GM12891 (cell line): Measurements from ENCODE around the gene RASSF1.

Experiments
- POLR2A ChIP-seq: IDR thresholded peaks from 2 replicates; pipeline ENCODE4 v1.6.1; 2011; ENCODE audit warnings: low read depth, low read length, control low read depth
- POLR2AphosphoS5 ChIP-seq: IDR thresholded peaks from 2 replicates; pipeline ENCODE4 v1.6.1; 2011; ENCODE audit warnings: low read depth, low read length, control low read depth
- SPI1 ChIP-seq: IDR thresholded peaks from 2 replicates; pipeline ENCODE4 v1.6.1; 2011; ENCODE audit warnings: low read depth, low read length, control low read depth
- TAF1 ChIP-seq: IDR thresholded peaks from 2 replicates; pipeline ENCODE4 v1.6.1; 2011; ENCODE audit warnings: low read depth, low read length, control low read depth

DNA sequence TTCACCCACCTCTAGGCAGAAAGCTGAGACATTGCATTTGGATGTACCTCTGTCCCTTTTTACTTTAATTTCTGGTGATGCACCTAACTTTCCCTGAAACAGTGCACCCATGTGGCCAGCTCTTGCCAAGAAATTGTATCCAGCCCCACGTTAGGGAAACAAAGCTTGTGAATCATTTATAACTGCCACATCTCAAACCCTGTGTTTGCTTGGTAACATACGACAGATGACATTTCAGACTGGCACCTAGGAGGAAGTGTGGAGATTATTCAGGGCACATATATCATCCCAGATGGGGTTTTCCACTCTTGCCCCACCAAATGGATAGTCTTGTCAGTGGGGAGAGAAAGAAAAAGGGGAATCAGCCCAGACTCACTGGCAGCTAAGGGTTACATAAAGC lies 12.1 kb upstream of the RASSF1 start:
- TF ChIP-seq POLR2A, result no peak
- no peak for TF ChIP-seq TAF1
- no peak for TF ChIP-seq POLR2AphosphoS5
- TF ChIP-seq SPI1, result no peak
